Measurements from ENCODE around the gene LAMA2. TPM values are rescaled to one million over a fixed set of nuclear protein-coding genes. Genes with fewer than 3 reads are reported as not detected.
"Not testable (repeated sequence)": the region's sequence is repeated elsewhere in the genome, so short reads cannot be mapped to it uniquely, and the experiment has no call there.

Gene LAMA2
- total RNA-seq, 1 experiment from 2014 or later = 2.2 TPM

DNA sequence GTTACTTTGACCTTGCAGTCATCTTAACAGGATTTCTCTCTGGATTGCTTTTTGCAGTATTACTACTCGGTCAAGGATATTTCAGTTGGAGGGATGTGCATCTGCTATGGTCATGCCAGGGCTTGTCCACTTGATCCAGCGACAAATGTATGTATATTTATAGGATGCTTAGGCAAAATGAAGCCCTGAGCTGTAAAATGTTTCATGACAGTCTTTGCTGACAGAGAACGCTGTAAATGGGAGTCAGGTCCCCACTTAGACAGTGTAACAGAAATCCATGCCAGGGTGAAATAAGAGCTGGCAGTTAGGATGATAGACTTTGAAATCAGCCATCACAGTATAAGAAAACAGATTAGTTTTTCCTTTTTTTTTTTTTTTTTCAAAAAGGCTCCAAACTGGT is 264.0 kb downstream of the LAMA2 start:
- DNase-seq (ENCODE audit: unreplicated experiment) = no peak
- no peak overlapping the region for H3K4me3 Mint-ChIP-seq (ENCODE audit: unreplicated experiment)
- peaks cover 34% of the 10 kb centered on the region for H3K27me3 Mint-ChIP-seq (ENCODE audit: insufficient read depth, unreplicated experiment)
- POLR2A ChIA-PET = interaction anchor here (0.5 kb wide), 1 partner anchor 9 kb away, joined by 3 read pairs; no protein-coding TSS in a partner anchor
- TF ChIP-seq, protein P1, sequence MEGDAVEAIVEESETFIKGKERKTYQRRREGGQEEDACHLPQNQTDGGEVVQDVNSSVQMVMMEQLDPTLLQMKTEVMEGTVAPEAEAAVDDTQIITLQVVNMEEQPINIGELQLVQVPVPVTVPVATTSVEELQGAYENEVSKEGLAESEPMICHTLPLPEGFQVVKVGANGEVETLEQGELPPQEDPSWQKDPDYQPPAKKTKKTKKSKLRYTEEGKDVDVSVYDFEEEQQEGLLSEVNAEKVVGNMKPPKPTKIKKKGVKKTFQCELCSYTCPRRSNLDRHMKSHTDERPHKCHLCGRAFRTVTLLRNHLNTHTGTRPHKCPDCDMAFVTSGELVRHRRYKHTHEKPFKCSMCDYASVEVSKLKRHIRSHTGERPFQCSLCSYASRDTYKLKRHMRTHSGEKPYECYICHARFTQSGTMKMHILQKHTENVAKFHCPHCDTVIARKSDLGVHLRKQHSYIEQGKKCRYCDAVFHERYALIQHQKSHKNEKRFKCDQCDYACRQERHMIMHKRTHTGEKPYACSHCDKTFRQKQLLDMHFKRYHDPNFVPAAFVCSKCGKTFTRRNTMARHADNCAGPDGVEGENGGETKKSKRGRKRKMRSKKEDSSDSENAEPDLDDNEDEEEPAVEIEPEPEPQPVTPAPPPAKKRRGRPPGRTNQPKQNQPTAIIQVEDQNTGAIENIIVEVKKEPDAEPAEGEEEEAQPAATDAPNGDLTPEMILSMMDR (IDR thresholded peaks at IDR 0.05; ENCODE audit: unreplicated experiment) = no peak
- no peaks in the 10 kb centered on the region for H3K4me1 Mint-ChIP-seq (ENCODE audit: insufficient read depth, unreplicated experiment)
- no peaks in the 10 kb centered on the region for H3K9me3 Mint-ChIP-seq (ENCODE audit: unreplicated experiment)
- intact Hi-C loops (cut with micrococcal nuclease) = no loop called here
- no TSS peak for BruUV-seq (replicated peaks)
- CTCF ChIA-PET = interaction anchor here (0.7 kb wide), 2 partner anchors 9 to 136 kb away, joined by 3 to 4 read pairs; no protein-coding TSS in a partner anchor
- no peaks in the 10 kb centered on the region for H3K36me3 Mint-ChIP-seq (ENCODE audit: insufficient read depth, unreplicated experiment)
- H3K27ac Mint-ChIP-seq (ENCODE audit: low read depth, unreplicated experiment) = no peak overlapping the region

DNA sequence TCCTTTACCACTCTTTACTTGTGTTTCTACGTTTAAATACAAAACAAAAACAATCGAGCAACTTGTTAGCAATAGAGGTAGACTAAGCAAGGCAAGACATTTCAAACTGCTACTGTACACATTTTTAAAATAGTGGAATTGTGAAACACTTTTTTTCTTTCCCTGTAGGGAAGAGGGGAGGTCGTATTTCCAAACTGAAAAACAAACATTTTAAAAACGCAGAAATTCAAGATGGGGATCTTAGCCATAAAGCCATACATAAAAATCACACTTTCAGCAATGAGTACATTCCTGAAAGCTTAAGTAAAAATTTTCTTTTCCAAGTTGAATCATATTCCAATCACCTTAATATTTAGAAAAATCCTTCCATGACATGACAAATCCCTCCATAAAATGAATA is 267.6 kb downstream of the LAMA2 start:
- POLR2A ChIA-PET = no interaction called here
- BruUV-seq (replicated peaks) = no TSS peak
- CTCF ChIA-PET = interaction anchor here (0.7 kb wide), 1 partner anchor 177 kb away, joined by 5 read pairs; no protein-coding TSS in a partner anchor

DNA sequence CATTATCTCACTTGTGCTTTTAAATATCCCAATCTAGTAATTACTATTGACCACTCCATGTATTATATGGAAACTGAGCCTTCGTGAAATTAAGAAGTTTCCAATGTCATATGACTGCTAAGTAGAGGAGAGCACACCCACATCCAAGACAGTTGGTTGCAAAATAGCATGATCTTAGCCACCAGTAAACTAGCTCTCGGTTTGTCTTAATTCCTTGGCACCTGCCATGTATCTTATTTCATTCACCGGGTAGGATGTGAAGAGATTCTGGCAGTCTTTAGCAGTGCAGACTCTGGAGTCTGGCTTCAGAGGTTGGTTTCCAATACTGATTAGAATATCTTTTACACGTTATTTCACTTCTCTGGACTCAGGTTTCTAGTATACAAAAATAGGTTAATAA is 270.3 kb downstream of the LAMA2 start:
- no peak overlapping the region for H3K27ac Mint-ChIP-seq (ENCODE audit: low read depth, unreplicated experiment)
- intact Hi-C loops (cut with micrococcal nuclease) = no loop called here
- ChIA-PET POLR2A (no interaction called here), CTCF (no interaction called here)
- H3K36me3 Mint-ChIP-seq (ENCODE audit: insufficient read depth, unreplicated experiment) = no peaks in the 10 kb centered on the region
- no peaks in the 10 kb centered on the region for H3K4me1 Mint-ChIP-seq (ENCODE audit: insufficient read depth, unreplicated experiment)
- no TSS peak for BruUV-seq (replicated peaks)
- H3K27me3 Mint-ChIP-seq (ENCODE audit: insufficient read depth, unreplicated experiment) = peaks cover 17% of the 10 kb centered on the region
- H3K9me3 Mint-ChIP-seq (ENCODE audit: unreplicated experiment) = no peaks in the 10 kb centered on the region
- DNase-seq (ENCODE audit: unreplicated experiment) = no peak
- H3K4me3 Mint-ChIP-seq (ENCODE audit: unreplicated experiment) = no peak overlapping the region
- TF ChIP-seq, protein P1 (IDR thresholded peaks at IDR 0.05; ENCODE audit: unreplicated experiment) = no peak

More for the DNA sequence above, 267.6 kb downstream of the LAMA2 start:
- peaks cover 17% of the 10 kb centered on the region for H3K27me3 Mint-ChIP-seq (ENCODE audit: insufficient read depth, unreplicated experiment)
- H3K36me3 Mint-ChIP-seq (ENCODE audit: insufficient read depth, unreplicated experiment) = no peaks in the 10 kb centered on the region
- no peak overlapping the region for H3K4me3 Mint-ChIP-seq (ENCODE audit: unreplicated experiment)
- no peaks in the 10 kb centered on the region for H3K4me1 Mint-ChIP-seq (ENCODE audit: insufficient read depth, unreplicated experiment)
- H3K27ac Mint-ChIP-seq (ENCODE audit: low read depth, unreplicated experiment) = no peak overlapping the region
- TF ChIP-seq, protein P1 (IDR thresholded peaks at IDR 0.05; ENCODE audit: unreplicated experiment) = no peak
- intact Hi-C loops (cut with micrococcal nuclease) = no loop called here
- no peaks in the 10 kb centered on the region for H3K9me3 Mint-ChIP-seq (ENCODE audit: unreplicated experiment)
- no peak for DNase-seq (ENCODE audit: unreplicated experiment)

DNA sequence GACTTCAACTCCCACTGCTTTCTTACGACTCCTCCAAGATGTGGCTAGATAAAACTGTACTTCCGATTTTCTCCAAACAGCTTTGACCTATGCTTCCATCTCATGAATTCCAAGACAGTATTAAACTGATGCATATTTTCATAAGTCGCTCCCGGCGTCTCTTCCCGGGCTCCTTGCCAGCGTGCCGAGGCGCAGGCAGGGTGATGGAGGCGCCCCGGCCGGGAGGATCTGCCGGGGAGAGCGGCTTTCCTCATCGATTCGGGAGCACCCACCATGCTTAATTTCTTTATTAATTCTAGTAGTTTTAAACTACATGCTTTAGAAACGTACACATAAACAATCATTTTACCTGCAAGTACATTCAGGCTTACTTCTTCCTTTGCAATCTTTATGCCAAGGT is 276.3 kb downstream of the LAMA2 start:
- POLR2A ChIA-PET; H3K36me3 Mint-ChIP-seq (ENCODE audit: insufficient read depth, unreplicated experiment); DNase-seq (ENCODE audit: unreplicated experiment); intact Hi-C loops (cut with micrococcal nuclease); H3K27ac Mint-ChIP-seq (ENCODE audit: low read depth, unreplicated experiment); H3K4me1 Mint-ChIP-seq (ENCODE audit: insufficient read depth, unreplicated experiment); H3K9me3 Mint-ChIP-seq (ENCODE audit: unreplicated experiment); H3K4me3 Mint-ChIP-seq (ENCODE audit: unreplicated experiment); CTCF ChIA-PET; BruUV-seq (replicated peaks): not testable (repeated sequence)
- peaks cover 20% of the 10 kb centered on the region for H3K27me3 Mint-ChIP-seq (ENCODE audit: insufficient read depth, unreplicated experiment)

DNA sequence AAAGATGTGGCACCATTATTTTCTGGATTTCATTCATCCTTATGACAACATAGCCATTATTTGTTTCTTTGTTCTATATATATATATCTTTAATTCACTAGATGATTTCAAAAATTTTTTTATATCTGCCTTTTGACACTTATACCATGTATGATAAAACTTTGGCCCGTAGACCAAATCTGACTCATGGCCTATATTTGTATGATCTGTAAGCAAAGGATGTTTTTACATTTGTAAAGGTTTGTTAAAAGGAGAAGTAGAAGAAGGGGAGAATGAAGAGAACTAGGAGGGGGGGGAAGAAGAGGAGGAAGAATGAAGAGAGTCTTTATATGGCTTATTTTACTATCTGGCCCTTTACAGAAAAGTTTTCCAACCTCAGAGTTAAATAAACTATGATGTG is 279.7 kb downstream of the LAMA2 start:
- peaks cover 20% of the 10 kb centered on the region for H3K27me3 Mint-ChIP-seq (ENCODE audit: insufficient read depth, unreplicated experiment)
- CTCF ChIA-PET = no interaction called here

More for the DNA sequence above, 279.7 kb downstream of the LAMA2 start:
- H3K4me1 Mint-ChIP-seq (ENCODE audit: insufficient read depth, unreplicated experiment) = no peaks in the 10 kb centered on the region
- no TSS peak for BruUV-seq (replicated peaks)
- H3K27ac Mint-ChIP-seq (ENCODE audit: low read depth, unreplicated experiment) = no peak overlapping the region
- POLR2A ChIA-PET = interaction anchor here (0.6 to 1.2 kb wide), 2 partner anchors 26 to 1101 kb away, joined by 3 read pairs; no protein-coding TSS in a partner anchor
- H3K9me3 Mint-ChIP-seq (ENCODE audit: unreplicated experiment) = no peaks in the 10 kb centered on the region
- intact Hi-C loops (cut with micrococcal nuclease) = no loop called here
- TF ChIP-seq, protein P1 (IDR thresholded peaks at IDR 0.05; ENCODE audit: unreplicated experiment) = no peak
- no peak for DNase-seq (ENCODE audit: unreplicated experiment)
- no peak overlapping the region for H3K4me3 Mint-ChIP-seq (ENCODE audit: unreplicated experiment)
- H3K36me3 Mint-ChIP-seq (ENCODE audit: insufficient read depth, unreplicated experiment) = no peaks in the 10 kb centered on the region
